SH-SY5Y (cell line): Measurements from ENCODE around the gene ASAP2.

ENCODE experiments used
- GATA2 ChIP-seq: IDR thresholded peaks from 2 replicates; pipeline ENCODE4 v1.6.1; 2011; ENCODE audit warnings: mild to moderate bottlenecking, low read depth, low read length
- GATA3 ChIP-seq: IDR thresholded peaks from 2 replicates; pipeline ENCODE4 v1.6.1; 2011; ENCODE audit warnings: low read depth, mild to moderate bottlenecking, low read length, moderate library complexity

Gene ASAP2

GRCh38 chr2:9276074-9276473 is 69.5 kb downstream of the ASAP2 start:
- TF ChIP-seq GATA2, result no peak

GRCh38 chr2:9276901-9277451 is 70.4 kb downstream of the ASAP2 start:
- TF ChIP-seq GATA2 (no peak), GATA3 (no peak)

- TF ChIP-seq GATA2 (no peak), GATA3 (no peak)
Measured at GRCh38 chr2:9278439-9278838, 71.8 kb downstream of the ASAP2 start.

- TF ChIP-seq GATA3 (no peak), GATA2 (no peak)
Measured at GRCh38 chr2:9279426-9279825, 72.8 kb downstream of the ASAP2 start.

GRCh38 chr2:9280224-9280623 is 73.6 kb downstream of the ASAP2 start:
- TF ChIP-seq GATA2 (no peak), GATA3 (no peak)

- TF ChIP-seq GATA2, result no peak
- TF ChIP-seq GATA3, result no peak
Measured at GRCh38 chr2:9281145-9281544, 74.5 kb downstream of the ASAP2 start.

GRCh38 chr2:9282128-9283112 is 75.8 kb downstream of the ASAP2 start:
- TF ChIP-seq GATA3, result no peak
- TF ChIP-seq GATA2, result no peak

- TF ChIP-seq GATA3 (no peak), GATA2 (no peak)
Measured at GRCh38 chr2:9284521-9285297, 78.1 kb downstream of the ASAP2 start.

- TF ChIP-seq GATA3 (no peak), GATA2 (no peak)
Measured at GRCh38 chr2:9285385-9285920, 78.8 kb downstream of the ASAP2 start.

- TF ChIP-seq GATA2 (no peak), GATA3 (no peak)
Measured at GRCh38 chr2:9285921-9286320, 79.3 kb downstream of the ASAP2 start.

- TF ChIP-seq GATA2, result no peak
- no peak for TF ChIP-seq GATA3
Measured at GRCh38 chr2:9286554-9287399, 80.2 kb downstream of the ASAP2 start.

- TF ChIP-seq GATA2, result no peak
- TF ChIP-seq GATA3, result no peak
Measured at GRCh38 chr2:9287400-9288045, 80.9 kb downstream of the ASAP2 start.

- no peak for TF ChIP-seq GATA3
- no peak for TF ChIP-seq GATA2
Measured at GRCh38 chr2:9288233-9288632, 81.6 kb downstream of the ASAP2 start.
